Inferior parietal cortex (tissue), 1 donor: ENCODE data around the gene STMP1.
A peak's percentile ranks its signal among the peaks of the same experiment; 100 is the strongest.
"Not testable (repeated sequence)": the region's sequence is repeated elsewhere in the genome, so short reads cannot be mapped to it uniquely, and the experiment has no call there.

Experiments
- DNase-seq: peaks from one replicate; pipeline ENCODE4 v3.0.0-alpha.2; 2016; ENCODE audit errors: extremely low spot score

The STMP1 gene

GRCh38 chr7:135664046-135664589, 1.8 kb downstream of the STMP1 start:
- DNase-seq = no peak

- no peak for DNase-seq
These were observed 2.7 kb downstream of the STMP1 start for GRCh38 chr7:135665042-135665441.

- DNase-seq = no peak
These were observed 3.8 kb downstream of the STMP1 start for GRCh38 chr7:135666156-135666555.

GRCh38 chr7:135666846-135667245, 4.5 kb downstream of the STMP1 start:
- no peak for DNase-seq

- DNase-seq = not testable (repeated sequence)
These were observed 5.3 kb downstream of the STMP1 start for GRCh38 chr7:135667626-135668025.

- DNase-seq = not testable (repeated sequence)
These were observed 6.6 kb downstream of the STMP1 start for GRCh38 chr7:135668852-135669395.

GRCh38 chr7:135669774-135670173, 7.5 kb downstream of the STMP1 start:
- no peak for DNase-seq

DNA sequence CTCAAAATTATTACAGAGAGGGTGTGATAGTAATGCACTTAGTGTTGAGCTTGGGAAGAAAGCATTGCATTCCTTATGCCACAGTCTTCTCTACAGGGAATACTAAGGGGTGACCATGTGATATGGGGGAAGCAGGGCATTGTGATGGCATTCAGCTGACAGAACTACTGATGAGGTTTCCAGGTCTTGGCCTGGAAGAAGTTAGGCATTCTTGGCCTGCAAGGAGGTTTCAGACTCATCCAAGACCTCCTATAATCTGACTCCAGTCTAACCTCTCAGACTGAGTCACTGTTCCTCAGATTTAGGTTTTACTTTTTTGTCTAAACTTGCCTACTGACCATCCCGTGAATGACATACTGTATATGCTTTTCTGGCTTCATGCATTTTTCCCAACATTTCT, 7.9 kb downstream of the STMP1 start:
- no peak for DNase-seq

DNA sequence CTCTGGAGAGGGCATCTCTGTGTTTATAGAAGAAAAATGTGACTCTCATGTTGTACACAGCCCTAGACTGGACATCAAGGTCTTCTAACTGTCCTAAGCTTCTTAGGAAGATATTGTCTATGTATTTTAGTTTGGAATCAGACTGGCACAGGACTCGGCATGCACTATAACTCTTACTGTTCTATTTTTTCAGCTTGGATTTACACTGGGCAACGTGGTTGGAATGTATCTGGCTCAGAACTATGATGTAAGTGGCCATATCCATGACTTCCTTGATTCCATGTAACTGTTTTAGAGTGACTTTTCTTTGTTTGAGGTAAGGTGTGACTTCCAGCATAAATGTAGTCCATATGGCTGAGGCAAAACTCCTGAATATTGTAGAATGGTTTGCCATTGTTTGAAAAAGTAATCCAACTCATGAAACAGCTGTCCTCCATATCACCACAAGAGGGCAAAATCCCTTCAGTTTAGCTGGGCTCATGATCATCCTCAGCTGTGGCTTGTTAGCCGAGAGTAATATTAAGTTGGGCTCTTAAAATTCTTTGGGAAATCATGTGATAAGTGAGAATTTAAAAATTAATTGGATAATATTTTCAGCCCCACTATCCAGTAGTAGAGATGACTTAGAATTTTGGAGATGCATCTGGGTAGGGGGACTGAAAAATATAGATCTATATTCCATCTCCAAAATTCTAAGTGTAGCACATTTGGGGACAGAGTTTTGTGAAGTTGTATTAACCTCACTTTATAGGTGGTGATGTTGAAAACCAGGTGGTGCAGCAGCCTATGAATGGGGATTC, 10.4 kb downstream of the STMP1 start:
- peak; percentile 73 for DNase-seq

DNA sequence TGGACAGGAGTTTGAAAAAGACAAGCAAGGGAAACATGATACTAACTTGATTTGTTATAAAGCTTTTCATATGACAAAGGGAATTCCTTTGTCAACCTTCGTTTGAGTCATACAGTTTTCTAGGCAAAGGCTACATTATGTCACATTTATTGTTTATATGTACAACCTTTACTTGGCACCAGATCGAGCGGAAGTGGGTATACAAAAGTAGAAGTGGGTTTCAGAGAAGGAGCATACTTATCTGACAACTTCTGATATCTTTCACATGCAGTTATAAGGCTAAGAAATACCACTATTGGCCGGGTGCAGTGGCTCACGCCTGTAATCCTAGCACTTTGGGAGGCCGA, 11.0 kb downstream of the STMP1 start:
- no peak for DNase-seq

- no peak for DNase-seq
These were observed 16.6 kb downstream of the STMP1 start for GRCh38 chr7:135678612-135679575.

DNA sequence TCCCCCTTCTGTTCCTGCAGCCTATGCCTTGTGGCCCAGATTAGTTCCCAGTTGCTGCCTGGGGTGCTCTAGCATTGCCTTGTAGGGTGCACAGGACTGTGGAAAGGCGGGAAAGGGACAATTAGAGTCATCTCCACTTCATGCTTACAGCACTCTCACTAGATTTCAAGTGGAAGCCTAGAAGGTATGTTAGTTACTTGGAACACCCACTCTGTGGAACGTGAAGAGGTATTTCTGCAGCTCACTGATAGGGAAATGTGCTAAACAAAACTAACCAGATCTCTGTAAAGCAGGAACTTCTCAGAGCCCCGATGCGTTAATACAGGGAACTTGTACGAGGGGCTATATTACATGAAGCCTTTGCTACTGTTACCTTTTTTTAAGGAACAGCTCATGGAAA, 19.4 kb downstream of the STMP1 start:
- no peak for DNase-seq

GRCh38 chr7:135682191-135682590, 19.9 kb downstream of the STMP1 start:
- DNase-seq = no peak

DNA sequence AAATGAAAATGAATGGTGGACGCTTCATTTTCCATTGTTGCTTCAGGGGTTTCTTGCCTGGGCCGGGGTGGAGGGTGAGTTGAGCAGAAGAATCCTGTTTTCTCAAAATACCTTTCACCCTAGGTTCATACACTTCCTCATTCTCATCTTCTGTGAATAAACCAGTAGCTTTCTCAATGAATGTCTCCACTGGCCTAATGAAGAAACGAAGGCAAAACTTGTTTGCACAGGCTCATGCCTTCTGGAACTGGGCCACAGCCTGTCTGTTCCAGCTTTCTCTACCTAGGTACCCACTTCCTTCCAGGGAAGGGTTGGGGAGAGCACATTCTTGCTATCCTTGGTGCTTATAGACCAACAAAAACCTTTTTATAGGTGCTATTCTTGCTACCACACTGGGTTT, 21.3 kb downstream of the STMP1 start:
- DNase-seq = no peak

DNA sequence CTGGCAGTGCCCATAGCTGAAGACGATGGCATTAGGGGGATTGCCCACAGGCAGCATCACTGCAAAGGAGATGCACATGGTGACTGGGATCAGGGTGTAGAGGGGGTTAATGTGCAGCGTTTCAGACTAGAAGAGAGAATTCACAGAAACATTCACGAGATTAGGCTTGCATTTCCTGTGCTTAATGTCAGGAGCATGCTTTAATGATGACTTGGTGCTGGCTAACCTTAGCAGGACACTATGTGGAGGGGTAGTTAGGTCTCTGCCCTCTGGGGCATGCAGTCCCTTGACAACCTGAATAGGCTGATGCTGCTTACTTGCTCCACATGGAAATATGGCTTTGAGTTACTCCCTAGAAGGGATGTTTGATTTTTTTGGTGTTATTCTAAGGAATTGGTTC, 21.8 kb downstream of the STMP1 start:
- no peak for DNase-seq

DNA sequence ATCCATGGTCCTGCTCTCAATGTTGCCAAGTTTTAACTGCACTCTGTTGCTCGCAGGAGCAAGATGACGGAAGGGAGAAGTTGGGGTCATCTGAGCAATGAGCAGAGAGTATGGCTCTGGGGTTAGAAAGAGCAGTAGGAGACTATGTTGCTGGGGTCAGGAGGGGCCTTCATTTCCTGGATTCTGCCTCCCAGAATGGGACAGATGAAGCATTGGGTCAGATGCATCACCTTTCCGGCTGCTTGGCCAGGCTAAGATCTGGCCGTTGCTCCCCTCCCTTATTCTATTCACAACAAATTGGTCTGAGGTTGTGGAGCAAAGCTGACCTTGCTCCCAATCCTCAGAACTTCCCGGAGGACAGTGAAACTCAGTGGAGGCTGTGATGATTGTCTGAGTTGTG, 22.4 kb downstream of the STMP1 start:
- DNase-seq = no peak

- DNase-seq = no peak
These were observed 23.2 kb downstream of the STMP1 start for GRCh38 chr7:135685306-135686084.

GRCh38 chr7:135687466-135687865, 25.2 kb downstream of the STMP1 start:
- DNase-seq = no peak

GRCh38 chr7:135690566-135690965, 28.3 kb downstream of the STMP1 start:
- no peak for DNase-seq

- no peak for DNase-seq
These were observed 29.7 kb downstream of the STMP1 start for GRCh38 chr7:135692055-135692454.

DNA sequence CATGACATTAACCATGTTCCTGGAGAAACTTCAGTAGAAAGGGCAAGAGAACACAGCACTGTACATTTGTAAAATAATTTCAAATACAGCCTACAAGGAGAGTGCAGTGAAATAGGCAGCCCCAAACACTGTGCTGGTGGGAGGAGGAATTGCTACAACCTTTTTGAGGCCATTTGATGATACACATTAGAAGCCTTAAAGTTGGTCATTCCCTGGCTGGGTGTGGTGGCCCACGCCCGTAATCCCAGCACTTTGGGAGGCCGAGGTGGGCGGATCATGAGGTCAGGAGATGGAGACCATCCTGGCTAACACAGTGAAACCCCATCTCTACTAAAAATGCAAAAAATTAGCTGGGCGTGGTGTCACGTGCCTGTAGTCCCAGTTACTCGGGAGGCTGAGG, 30.3 kb downstream of the STMP1 start:
- DNase-seq = not testable (repeated sequence)
